NCI-H774 (cell line): ENCODE data around the gene TUSC2.

Experiments
- DNase-seq: peaks from one replicate; lab custom pipeline; 2025; lab: John Stamatoyannopoulos, UW

The TUSC2 gene

GRCh38 chr3:50334339-50335075 is 6.5 kb upstream of the TUSC2 start:
- DNase-seq, result no peak

DNA sequence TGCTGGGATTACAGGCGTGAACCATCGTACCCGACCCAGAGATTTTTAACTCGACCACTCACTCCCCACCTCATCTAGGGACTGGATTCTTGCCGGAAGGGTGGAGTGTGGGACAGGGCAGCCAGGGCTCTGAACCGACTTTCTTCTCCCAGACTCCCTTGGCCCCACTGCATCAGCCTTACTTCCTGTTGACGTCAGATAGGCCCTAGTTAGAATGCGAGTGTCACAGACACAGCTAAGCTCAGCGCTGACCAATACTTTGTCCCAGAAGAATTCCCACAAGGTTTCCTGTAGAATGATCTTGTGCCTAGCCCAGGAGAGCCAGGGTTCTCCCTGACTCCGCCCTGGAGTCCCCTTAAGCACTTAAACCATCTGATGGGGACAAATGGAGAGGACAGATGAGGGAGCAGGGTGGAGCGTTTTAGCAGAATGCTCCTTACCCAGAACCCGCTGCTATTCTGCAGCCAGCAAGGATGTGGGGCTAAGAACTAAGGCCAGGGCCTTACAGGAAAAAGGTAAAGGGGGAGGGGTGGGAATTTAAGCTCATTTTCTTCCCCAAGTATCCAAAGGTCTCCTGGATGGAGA is 5.8 kb upstream of the TUSC2 start:
- no peak for DNase-seq

- DNase-seq, result no peak
These were observed 3.4 kb upstream of the TUSC2 start for GRCh38 chr3:50331364-50331907.

GRCh38 chr3:50330330-50330729 is 2.3 kb upstream of the TUSC2 start:
- DNase-seq, result no peak

DNA sequence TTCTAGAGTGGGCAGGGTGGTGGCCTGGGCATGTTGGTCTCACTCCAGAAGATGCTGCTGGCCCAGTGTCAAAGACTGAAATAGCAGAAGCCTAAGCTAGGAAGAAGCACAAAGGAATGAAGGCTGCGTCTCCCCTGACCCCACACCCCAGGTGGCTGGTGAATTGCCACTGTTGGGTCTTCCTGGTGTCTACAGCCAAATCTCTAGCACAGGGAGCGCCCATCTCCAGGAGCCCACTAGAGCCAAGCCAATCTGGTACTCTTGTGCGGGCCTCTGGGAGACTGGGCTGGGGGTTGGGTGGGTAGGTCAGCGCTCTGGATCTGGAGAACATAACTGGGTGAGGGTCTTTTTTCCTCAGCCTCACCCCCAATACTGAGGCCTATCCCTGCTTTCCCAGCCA is 894 bp downstream of the TUSC2 start:
- no peak for DNase-seq

GRCh38 chr3:50326182-50326541 is 1.9 kb downstream of the TUSC2 start:
- no peak for DNase-seq

- DNase-seq, result no peak
These were observed 2.4 kb downstream of the TUSC2 start for GRCh38 chr3:50325497-50326181.

- no peak for DNase-seq
These were observed 2.9 kb downstream of the TUSC2 start for GRCh38 chr3:50325113-50325480.

GRCh38 chr3:50324351-50325112 is 3.5 kb downstream of the TUSC2 start:
- DNase-seq, result no peak

GRCh38 chr3:50323614-50324199 is 4.3 kb downstream of the TUSC2 start:
- DNase-seq, result no peak

- no peak for DNase-seq
These were observed 4.9 kb downstream of the TUSC2 start for GRCh38 chr3:50323092-50323600.

GRCh38 chr3:50322386-50323091 is 5.5 kb downstream of the TUSC2 start, which contains the start of gene HYAL2:
Gene HYAL2 (minus strand): TSS chr3:50322745. CDS start chr3:50320489, 2,256 bp downstream.
- DNase-seq, result no peak

- no peak for DNase-seq
These were observed 6.0 kb downstream of the TUSC2 start for GRCh38 chr3:50322115-50322385.

- peak; percentile 55 for DNase-seq
These were observed 6.5 kb downstream of the TUSC2 start for GRCh38 chr3:50321336-50322114.

GRCh38 chr3:50320853-50321335 is 7.1 kb downstream of the TUSC2 start:
- peak; percentile 55 for DNase-seq

DNA sequence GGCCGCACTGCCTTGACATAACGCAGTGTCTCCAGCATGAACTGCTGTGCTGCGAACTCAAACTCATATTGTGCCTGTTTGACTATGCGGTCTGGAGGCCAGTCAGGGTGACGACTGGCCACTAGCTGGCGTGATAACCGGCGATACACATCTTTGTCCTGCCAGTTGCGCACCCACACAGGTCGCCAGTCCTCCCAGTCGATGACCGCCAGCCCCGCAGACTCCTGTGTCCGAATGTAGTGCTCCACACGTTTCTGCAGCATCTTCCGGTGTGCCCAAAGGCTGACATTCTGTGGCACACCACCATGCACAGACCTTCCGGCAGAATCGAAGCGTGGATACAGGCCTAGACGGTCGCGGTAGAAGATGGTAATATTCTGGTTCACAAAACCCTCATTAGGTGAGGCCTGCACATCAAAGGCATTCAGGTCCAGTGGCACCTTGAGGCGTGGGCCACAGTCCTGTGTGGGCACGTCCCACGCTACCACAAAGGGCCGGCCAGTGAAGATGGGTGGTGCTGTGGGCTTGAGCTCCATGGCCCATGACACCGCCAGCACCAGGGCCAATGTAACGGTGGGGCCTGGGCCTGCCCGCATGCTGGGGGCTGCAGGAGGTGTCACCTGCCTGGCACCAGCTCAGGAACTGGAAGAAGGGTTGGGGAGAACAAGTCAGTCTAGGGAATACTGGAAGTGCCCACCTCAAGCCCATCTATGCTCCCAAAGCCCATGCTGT is 8.0 kb downstream of the TUSC2 start:
- DNase-seq, result no peak

GRCh38 chr3:50319181-50319893 is 8.7 kb downstream of the TUSC2 start:
- no peak for DNase-seq

DNA sequence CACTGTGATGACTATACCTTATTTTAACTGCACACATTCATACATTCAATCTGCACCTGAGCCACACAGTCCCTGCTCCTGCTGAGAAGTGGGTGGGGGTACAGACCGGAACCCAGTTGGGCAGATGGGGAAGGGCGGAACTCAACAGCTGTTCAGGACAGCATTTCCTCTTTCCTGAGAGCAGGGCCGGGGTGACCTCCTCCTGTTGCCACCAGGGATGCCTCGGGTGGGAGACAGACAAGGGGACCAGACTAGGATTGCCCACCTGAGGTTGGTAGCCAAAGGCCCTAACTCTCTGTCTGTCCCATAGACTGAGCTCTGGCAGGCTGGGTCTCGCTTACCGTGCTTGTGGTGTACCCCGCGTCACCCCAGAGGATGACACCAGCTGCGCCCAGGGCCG is 9.4 kb downstream of the TUSC2 start:
- no peak for DNase-seq

- no peak for DNase-seq
These were observed 9.9 kb downstream of the TUSC2 start for GRCh38 chr3:50318163-50318562.
